Measurements from ENCODE around the gene SDHAF2. TPM values are rescaled to one million over a fixed set of nuclear protein-coding genes. Genes with fewer than 3 reads are reported as not detected.
A peak's percentile ranks its signal among the peaks of the same experiment; 100 is the strongest.

SDHAF2 gene
- total and polyA plus RNA-seq, 2 of the 13 experiments (the other 11 are each of a cell fraction or from before 2014, with no cell fraction given) = 44.2 to 70.4 TPM

- H3K79me2 ChIP-seq (ENCODE audit: insufficient read depth, low read length) = peaks cover 58% of the 10 kb centered on the region
- H3K27me3 ChIP-seq (ENCODE audit: control insufficient read depth in 1 of 2, insufficient read depth in 2 of 2, low read length in 2 of 2) = no peaks in the 10 kb centered on the region; a peak in 2 of 5 replicates
- no peak overlapping the region for H3K27ac ChIP-seq (ENCODE audit: extremely low read length, insufficient read depth, low read length)
- no peak overlapping the region for H3K4me3 ChIP-seq (replicated peaks in 1 of 3; ENCODE audit: insufficient read depth in 1 of 3, low read depth in 2 of 3, low read length in 3 of 3)
- peaks cover 30% of the 10 kb centered on the region for H3K4me1 ChIP-seq (ENCODE audit: insufficient read depth, low read length)
- H2AFZ ChIP-seq (ENCODE audit: low read length) = no peak overlapping the region
- ChIA-PET POLR2A (interaction anchor here (2.2 kb wide), 1 partner anchor 33 kb away, joined by 6 read pairs; the partner anchor contains the start of gene TMEM216), CTCF (ENCODE audit: low intra/inter-chr PET ratio, low total read pairs) (no interaction called here)
- 100% methylated on average over 1 of the region's 1 CpG for WGBS (ENCODE audit: low lambda C conversion rate)
- H3K36me3 ChIP-seq (replicated peaks in 1 of 2; ENCODE audit: control insufficient read depth in 1 of 2, insufficient read depth in 2 of 2, low read length in 2 of 2) = peaks cover 13 to 77% of the 10 kb centered on the region in 2 experiments
- H4K20me1 ChIP-seq (ENCODE audit: insufficient read depth, low read length) = peaks cover 8% of the 10 kb centered on the region; the same call in 1 of the 2 replicates
- DNase-seq (ENCODE audit: low spot score) (no peak), FAIRE-seq (no peak), ATAC-seq (no peak)
- H3K9ac ChIP-seq (ENCODE audit: insufficient read depth, low read depth, low read length) = no peak overlapping the region
- TF ChIP-seq ZNF598 (CRISPR knock-in tag; IDR thresholded peaks at IDR 0.05; ENCODE audit: borderline replicate concordance) (no peak), SIN3A (IDR thresholded peaks at IDR 0.05; ENCODE audit: borderline replicate concordance, low read depth, low read length) (no peak), RBM22 (optimal IDR thresholded peaks at IDR 0.05; ENCODE audit: low read length) (peak; percentile 56)
- no TSS peak for BruUV-seq (replicated peaks)
- peak overlapping the region; percentile 3; the same call in 1 of the 2 replicates for H3K4me2 ChIP-seq (ENCODE audit: low read depth, low read length)
- intact Hi-C loops (cut with micrococcal nuclease; ENCODE audit: unreplicated experiment) = no loop called here
- in situ Hi-C loops (cut with HindIII; ENCODE audit: extremely low pct_ligation_motif_present, low pct_unique_long_range_greater_than_20kb) = no loop called here
- H3K9me3 ChIP-seq (ENCODE audit: low read length) = no peaks in the 10 kb centered on the region
Observed at GRCh38 chr11:61425367-61426131, 4.4 kb upstream of the SDHAF2 start.

- BruUV-seq (replicated peaks) = no TSS peak
- CTCF ChIA-PET (ENCODE audit: low intra/inter-chr PET ratio, low total read pairs) = no interaction called here
- ATAC-seq = peak; percentile 91
- TF ChIP-seq EZH2 (conservative IDR thresholded peaks at IDR 0.05; ENCODE audit: low read depth, low read length) = no peak
- TF ChIP-seq ZNF577 (CRISPR knock-in tag; IDR thresholded peaks at IDR 0.05; ENCODE audit: borderline replicate concordance, low read depth) = 0 out of 2 replicates have a peak, but pooled peaks have one; percentile 37
- TF ChIP-seq ZNF17 (CRISPR knock-in tag; IDR thresholded peaks at IDR 0.05) = no peak
- TF ChIP-seq NFAT5 (CRISPR knock-in tag; IDR thresholded peaks at IDR 0.05) = no peak
- no peak for TF ChIP-seq ZFY (CRISPR knock-in tag; IDR thresholded peaks at IDR 0.05)
- TF ChIP-seq KAT7 (CRISPR knock-in tag; IDR thresholded peaks at IDR 0.05; ENCODE audit: borderline replicate concordance) = no peak
- peak; percentile 46 for TF ChIP-seq MAZ (IDR thresholded peaks at IDR 0.05; ENCODE audit: borderline replicate concordance, low read depth, low read length)
- peak; percentile 68; the same call in 1 of the 2 replicates for TF ChIP-seq MAZ (CRISPR knock-in tag; IDR thresholded peaks at IDR 0.05; ENCODE audit: low read depth)
- no peak for TF ChIP-seq SMYD3 (CRISPR knock-in tag; IDR thresholded peaks at IDR 0.05)
- no peak for TF ChIP-seq MLLT10 (CRISPR knock-in tag; IDR thresholded peaks at IDR 0.05)
Observed at GRCh38 chr11:61429346-61429690, 606 bp upstream of the SDHAF2 start.

More at GRCh38 chr11:61429346-61429690, 606 bp upstream of the SDHAF2 start:
- peak overlapping the region; percentile 100 for H3K27ac ChIP-seq (ENCODE audit: extremely low read length, insufficient read depth, low read length)
- no peak overlapping the region for H2AFZ ChIP-seq (ENCODE audit: low read length)
- in situ Hi-C loops (cut with HindIII; ENCODE audit: extremely low pct_ligation_motif_present, low pct_unique_long_range_greater_than_20kb) (no loop called here), intact Hi-C loops (cut with micrococcal nuclease; ENCODE audit: unreplicated experiment) (loop anchor here (2.0 kb wide), 1 partner anchor 17 kb away; no protein-coding TSS in a partner anchor)
- peaks cover 62% of the 10 kb centered on the region for H3K4me1 ChIP-seq (ENCODE audit: insufficient read depth, low read length)
- H3K9ac ChIP-seq (ENCODE audit: insufficient read depth, low read depth, low read length) = peak overlapping the region; percentile 96
- H4K20me1 ChIP-seq (ENCODE audit: insufficient read depth, low read length) = peaks cover 13% of the 10 kb centered on the region
- H3K4me3 ChIP-seq (replicated peaks in 1 of 3; ENCODE audit: insufficient read depth in 1 of 3, low read depth in 2 of 3, low read length in 3 of 3) = peak overlapping the region; percentile 78 to 91 (median 84)
- H3K9me3 ChIP-seq (ENCODE audit: low read length) = no peaks in the 10 kb centered on the region
- POLR2A ChIA-PET = interaction anchor here (0.6 to 3.1 kb wide), 21 partner anchors 10 to 386 kb away, joined by 3 to 29 read pairs (median 4); partner anchors contain the start of genes CYB561A3, DDB1, TKFC and TMEM138
- WGBS (ENCODE audit: low lambda C conversion rate) = no CpG with 5 or more reads among the region's 37 CpGs
- H3K27me3 ChIP-seq (ENCODE audit: control insufficient read depth in 1 of 2, insufficient read depth in 2 of 2, low read length in 2 of 2) = no peaks in the 10 kb centered on the region; a peak in 2 of 5 replicates
- H3K36me3 ChIP-seq (replicated peaks in 1 of 2; ENCODE audit: control insufficient read depth in 1 of 2, insufficient read depth in 2 of 2, low read length in 2 of 2) = peaks cover 5 to 45% of the 10 kb centered on the region in 2 experiments
- H3K79me2 ChIP-seq (ENCODE audit: insufficient read depth, low read length) = peaks cover 70% of the 10 kb centered on the region
- FAIRE-seq = no peak
- H3K4me2 ChIP-seq (ENCODE audit: low read depth, low read length) = peak overlapping the region; percentile 97
- DNase-seq (ENCODE audit: low spot score) = peak; percentile 66
